ENCODE data around the gene WFDC11. TPM values are rescaled to one million over a fixed set of nuclear protein-coding genes. Genes with fewer than 3 reads are reported as not detected.

Gene WFDC11
- polyA plus RNA-seq, 1 donor from 2014 or later = not detected

- H3K9me3 ChIP-seq (ENCODE audit: low read length) = no peaks in the 10 kb centered on the region
- H3K9ac ChIP-seq (ENCODE audit: low read length) = no peak within 1 kb of the TSS
- H3K27ac ChIP-seq (ENCODE audit: low read length) = no peak within 1 kb of the TSS
- no peaks in the 10 kb centered on the region for H3K79me2 ChIP-seq (replicated peaks; ENCODE audit: insufficient read depth, low read length)
- no peaks in the 10 kb centered on the region for H3K27me3 ChIP-seq (ENCODE audit: insufficient read depth, low read depth, low read length)
- no peaks in the 10 kb centered on the region for H3F3A ChIP-seq (ENCODE audit: insufficient read depth, low read length, poor library complexity, severe bottlenecking)
- H2AFZ ChIP-seq (ENCODE audit: low read depth, low read length) = no peak within 1 kb of the TSS
- H3K9me2 ChIP-seq (ENCODE audit: insufficient read depth, low read length) = no peaks in the 10 kb centered on the region
- TF ChIP-seq EZH2 (IDR thresholded peaks at IDR 0.05; ENCODE audit: borderline replicate concordance, insufficient read depth, low read length, poor library complexity, severe bottlenecking) (no peak), TAF1 (IDR thresholded peaks at IDR 0.05; ENCODE audit: low read depth) (no peak), POLR2AphosphoS5 (IDR thresholded peaks at IDR 0.05) (no peak), MXI1 (conservative IDR thresholded peaks at IDR 0.05; ENCODE audit: poor library complexity, severe bottlenecking) (no peak), REST (IDR thresholded peaks at IDR 0.05; ENCODE audit: borderline replicate concordance) (no peak), EP300 (conservative IDR thresholded peaks at IDR 0.05; ENCODE audit: poor library complexity, severe bottlenecking) (no peak), SMC3 (conservative IDR thresholded peaks at IDR 0.05; ENCODE audit: poor library complexity) (no peak), RAD21 (conservative IDR thresholded peaks at IDR 0.05) (no peak)
- TF ChIP-seq, protein P1, sequence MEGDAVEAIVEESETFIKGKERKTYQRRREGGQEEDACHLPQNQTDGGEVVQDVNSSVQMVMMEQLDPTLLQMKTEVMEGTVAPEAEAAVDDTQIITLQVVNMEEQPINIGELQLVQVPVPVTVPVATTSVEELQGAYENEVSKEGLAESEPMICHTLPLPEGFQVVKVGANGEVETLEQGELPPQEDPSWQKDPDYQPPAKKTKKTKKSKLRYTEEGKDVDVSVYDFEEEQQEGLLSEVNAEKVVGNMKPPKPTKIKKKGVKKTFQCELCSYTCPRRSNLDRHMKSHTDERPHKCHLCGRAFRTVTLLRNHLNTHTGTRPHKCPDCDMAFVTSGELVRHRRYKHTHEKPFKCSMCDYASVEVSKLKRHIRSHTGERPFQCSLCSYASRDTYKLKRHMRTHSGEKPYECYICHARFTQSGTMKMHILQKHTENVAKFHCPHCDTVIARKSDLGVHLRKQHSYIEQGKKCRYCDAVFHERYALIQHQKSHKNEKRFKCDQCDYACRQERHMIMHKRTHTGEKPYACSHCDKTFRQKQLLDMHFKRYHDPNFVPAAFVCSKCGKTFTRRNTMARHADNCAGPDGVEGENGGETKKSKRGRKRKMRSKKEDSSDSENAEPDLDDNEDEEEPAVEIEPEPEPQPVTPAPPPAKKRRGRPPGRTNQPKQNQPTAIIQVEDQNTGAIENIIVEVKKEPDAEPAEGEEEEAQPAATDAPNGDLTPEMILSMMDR (IDR thresholded peaks at IDR 0.05; ENCODE audit: poor library complexity, severe bottlenecking) = no peak
- no peak within 1 kb of the TSS for H3K4me3 ChIP-seq (ENCODE audit: low read length)
- H3K4me2 ChIP-seq (ENCODE audit: low read length) = no peak within 1 kb of the TSS
- no peaks in the 10 kb centered on the region for H4K20me1 ChIP-seq (ENCODE audit: insufficient read depth)
- H3K36me3 ChIP-seq (ENCODE audit: insufficient read depth, low read length) = no peaks in the 10 kb centered on the region
Observed at GRCh38 chr20:45631184-45631583, 38.9 kb downstream of the WFDC11 start, which contains the start of gene WFDC9. TSS of gene WFDC9 (minus strand) at chr20:45631284. CDS start at chr20:45610181, 21,103 bp downstream.

DNA sequence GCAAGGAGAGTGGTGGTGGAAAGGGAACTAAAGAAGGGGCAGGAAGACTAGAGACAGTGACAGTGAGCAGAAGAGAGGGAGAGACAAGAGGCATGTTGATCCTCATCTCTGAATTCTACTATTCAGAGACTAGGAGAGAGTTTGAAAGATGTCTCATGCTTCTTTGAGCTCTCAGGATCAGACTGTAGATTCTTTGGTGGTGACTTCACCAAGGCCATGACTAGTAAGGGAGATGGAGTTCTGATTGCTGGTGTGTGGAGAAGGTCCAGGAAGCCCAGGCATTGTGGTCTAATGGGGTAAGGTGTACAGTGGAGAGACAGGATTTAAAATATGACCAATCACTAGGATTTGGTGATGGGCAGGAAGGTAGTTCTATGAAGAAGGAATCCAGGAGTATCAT, 39.7 kb downstream of the WFDC11 start:
- no peaks in the 10 kb centered on the region for H3K9me2 ChIP-seq (ENCODE audit: insufficient read depth, low read length)
- no peak overlapping the region for H3K9ac ChIP-seq (ENCODE audit: low read length)
- H2AFZ ChIP-seq (ENCODE audit: low read depth, low read length) = no peak overlapping the region
- no peaks in the 10 kb centered on the region for H3K79me2 ChIP-seq (replicated peaks; ENCODE audit: insufficient read depth, low read length)
- no peaks in the 10 kb centered on the region for H3K9me3 ChIP-seq (ENCODE audit: low read length)
- TF ChIP-seq MXI1 (conservative IDR thresholded peaks at IDR 0.05; ENCODE audit: poor library complexity, severe bottlenecking) (no peak), EP300 (conservative IDR thresholded peaks at IDR 0.05; ENCODE audit: poor library complexity, severe bottlenecking) (no peak), SMC3 (conservative IDR thresholded peaks at IDR 0.05; ENCODE audit: poor library complexity) (no peak), TAF1 (IDR thresholded peaks at IDR 0.05; ENCODE audit: low read depth) (no peak), RAD21 (conservative IDR thresholded peaks at IDR 0.05) (no peak), POLR2AphosphoS5 (IDR thresholded peaks at IDR 0.05) (no peak), REST (IDR thresholded peaks at IDR 0.05; ENCODE audit: borderline replicate concordance) (no peak), EZH2 (IDR thresholded peaks at IDR 0.05; ENCODE audit: borderline replicate concordance, insufficient read depth, low read length, poor library complexity, severe bottlenecking) (no peak)
- TF ChIP-seq, protein P1 (IDR thresholded peaks at IDR 0.05; ENCODE audit: poor library complexity, severe bottlenecking) = no peak
- no peak overlapping the region for H3K27ac ChIP-seq (ENCODE audit: low read length)
- H4K20me1 ChIP-seq (ENCODE audit: insufficient read depth) = no peaks in the 10 kb centered on the region
- H3F3A ChIP-seq (ENCODE audit: insufficient read depth, low read length, poor library complexity, severe bottlenecking) = no peaks in the 10 kb centered on the region
- no peak overlapping the region for H3K4me3 ChIP-seq (ENCODE audit: low read length)
- no peak overlapping the region for H3K4me2 ChIP-seq (ENCODE audit: low read length)
- no peaks in the 10 kb centered on the region for H3K36me3 ChIP-seq (ENCODE audit: insufficient read depth, low read length)
- H3K27me3 ChIP-seq (ENCODE audit: insufficient read depth, low read depth, low read length) = no peaks in the 10 kb centered on the region
